Measurements from ENCODE around the gene HRK.

DNA sequence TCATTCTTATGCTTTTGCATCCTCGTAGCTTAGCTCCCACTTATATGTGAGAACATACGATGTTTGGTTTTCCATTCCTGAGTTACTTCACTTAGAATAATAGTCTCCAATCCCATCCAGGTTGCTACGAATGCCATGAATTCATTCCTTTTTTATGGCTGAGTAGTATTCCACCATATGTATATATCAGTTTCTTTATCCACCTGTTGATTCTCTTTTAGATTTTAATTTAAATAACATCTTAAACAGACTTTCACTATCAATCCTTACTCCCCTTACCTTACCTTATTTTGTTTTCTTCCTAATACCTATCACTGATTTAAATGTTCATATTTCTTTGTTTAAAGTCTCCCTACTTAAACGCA is 29.0 kb upstream of the HRK start:
- TF ChIP-seq EZH2 (IDR thresholded peaks at IDR 0.05; ENCODE audit: low read length, unreplicated experiment) (no peak), EZH2phosphoT487 (IDR thresholded peaks at IDR 0.05; ENCODE audit: borderline replicate concordance, low read length) (no peak)
- TF ChIP-seq, protein P1, sequence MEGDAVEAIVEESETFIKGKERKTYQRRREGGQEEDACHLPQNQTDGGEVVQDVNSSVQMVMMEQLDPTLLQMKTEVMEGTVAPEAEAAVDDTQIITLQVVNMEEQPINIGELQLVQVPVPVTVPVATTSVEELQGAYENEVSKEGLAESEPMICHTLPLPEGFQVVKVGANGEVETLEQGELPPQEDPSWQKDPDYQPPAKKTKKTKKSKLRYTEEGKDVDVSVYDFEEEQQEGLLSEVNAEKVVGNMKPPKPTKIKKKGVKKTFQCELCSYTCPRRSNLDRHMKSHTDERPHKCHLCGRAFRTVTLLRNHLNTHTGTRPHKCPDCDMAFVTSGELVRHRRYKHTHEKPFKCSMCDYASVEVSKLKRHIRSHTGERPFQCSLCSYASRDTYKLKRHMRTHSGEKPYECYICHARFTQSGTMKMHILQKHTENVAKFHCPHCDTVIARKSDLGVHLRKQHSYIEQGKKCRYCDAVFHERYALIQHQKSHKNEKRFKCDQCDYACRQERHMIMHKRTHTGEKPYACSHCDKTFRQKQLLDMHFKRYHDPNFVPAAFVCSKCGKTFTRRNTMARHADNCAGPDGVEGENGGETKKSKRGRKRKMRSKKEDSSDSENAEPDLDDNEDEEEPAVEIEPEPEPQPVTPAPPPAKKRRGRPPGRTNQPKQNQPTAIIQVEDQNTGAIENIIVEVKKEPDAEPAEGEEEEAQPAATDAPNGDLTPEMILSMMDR (conservative IDR thresholded peaks at IDR 0.05; ENCODE audit: low read depth, low read length), result no peak

Measured in PC-3 (cell line).